HepG2 (cell line): Measurements from ENCODE around the gene RSF1.

Experiments
- PHF5A ChIP-seq: IDR thresholded peaks from one replicate; pipeline ENCODE4 v1.6.1; 2018; ENCODE audit warnings: low read depth, missing genetic modification reagents; ENCODE audit not compliant: unreplicated experiment
- RAD51 ChIP-seq: fragments of 450-650 bp; IDR thresholded peaks from 2 replicates; pipeline ENCODE4 v1.6.1; 2016; ENCODE audit warnings: borderline replicate concordance

DNA sequence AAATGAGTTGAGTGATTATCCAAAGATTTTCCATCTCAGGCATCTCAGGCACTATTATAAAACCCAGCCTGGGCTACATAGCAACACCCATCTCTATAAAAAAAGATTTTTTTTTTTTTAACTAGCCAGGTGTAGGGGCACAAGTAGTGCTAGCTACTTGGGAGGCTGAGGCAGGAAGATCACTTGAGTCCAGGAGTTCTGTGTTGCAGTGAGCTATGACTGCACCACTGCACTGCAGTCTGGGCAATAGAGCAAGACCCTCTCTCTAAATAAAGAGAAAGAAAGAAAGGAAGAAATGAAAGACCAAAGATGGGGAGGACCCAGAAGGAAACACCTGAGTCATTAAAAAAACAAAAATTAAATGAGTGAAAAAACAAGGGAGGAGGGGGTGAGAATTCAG lies 14.1 kb downstream of the RSF1 start:
- TF ChIP-seq PHF5A (CRISPR knock-in tag) = no peak
- TF ChIP-seq RAD51 = no peak
